ENCODE results near the gene CHCHD6. TPM values are rescaled to one million over a fixed set of nuclear protein-coding genes. Genes with fewer than 3 reads are reported as not detected.

CHCHD6 gene
- total RNA-seq, 1 donor from 2014 or later = 13.1 TPM

GRCh38 chr3:126716057-126716456 lies 12.0 kb downstream of the CHCHD6 start:
- Mint-ChIP-seq H3K9me3 (ENCODE audit: unreplicated experiment) (no peaks in the 10 kb centered on the region), H3K27me3 (ENCODE audit: unreplicated experiment) (no peaks in the 10 kb centered on the region), H3K27ac (ENCODE audit: unreplicated experiment) (no peak overlapping the region), H3K4me3 (ENCODE audit: unreplicated experiment) (no peak overlapping the region), H3K36me3 (ENCODE audit: unreplicated experiment) (peaks cover 2% of the 10 kb centered on the region), H3K4me1 (ENCODE audit: unreplicated experiment) (no peaks in the 10 kb centered on the region)
- DNase-seq (ENCODE audit: extremely low spot score, unreplicated experiment) = peak; percentile 69
- TF ChIP-seq CTCF (IDR thresholded peaks at IDR 0.05) = no peak

- Mint-ChIP-seq H3K4me1 (ENCODE audit: unreplicated experiment) (no peaks in the 10 kb centered on the region), H3K9me3 (ENCODE audit: unreplicated experiment) (no peaks in the 10 kb centered on the region), H3K27ac (ENCODE audit: unreplicated experiment) (no peak overlapping the region), H3K4me3 (ENCODE audit: unreplicated experiment) (no peak overlapping the region), H3K27me3 (ENCODE audit: unreplicated experiment) (no peaks in the 10 kb centered on the region), H3K36me3 (ENCODE audit: unreplicated experiment) (peaks cover 2% of the 10 kb centered on the region)
- peak; percentile 75 for DNase-seq (ENCODE audit: extremely low spot score, unreplicated experiment)
- no peak for TF ChIP-seq CTCF (IDR thresholded peaks at IDR 0.05)
Measured at GRCh38 chr3:126718561-126719445, 14.8 kb downstream of the CHCHD6 start.

GRCh38 chr3:126720596-126720995 lies 16.6 kb downstream of the CHCHD6 start:
- H3K27me3 Mint-ChIP-seq (ENCODE audit: unreplicated experiment) = no peaks in the 10 kb centered on the region

GRCh38 chr3:126721246-126721645 lies 17.2 kb downstream of the CHCHD6 start:
- peaks cover 9% of the 10 kb centered on the region for H3K9me3 Mint-ChIP-seq (ENCODE audit: unreplicated experiment)
- H3K4me3 Mint-ChIP-seq (ENCODE audit: unreplicated experiment) = no peak overlapping the region
- H3K36me3 Mint-ChIP-seq (ENCODE audit: unreplicated experiment) = peaks cover 7% of the 10 kb centered on the region
- no peaks in the 10 kb centered on the region for H3K27me3 Mint-ChIP-seq (ENCODE audit: unreplicated experiment)
- no peak for TF ChIP-seq CTCF (IDR thresholded peaks at IDR 0.05)
- H3K27ac Mint-ChIP-seq (ENCODE audit: unreplicated experiment) = no peak overlapping the region
- peak; percentile 62 for DNase-seq (ENCODE audit: extremely low spot score, unreplicated experiment)
- no peaks in the 10 kb centered on the region for H3K4me1 Mint-ChIP-seq (ENCODE audit: unreplicated experiment)

More at GRCh38 chr3:126720596-126720995, 16.6 kb downstream of the CHCHD6 start:
- H3K36me3 Mint-ChIP-seq (ENCODE audit: unreplicated experiment) = peaks cover 9% of the 10 kb centered on the region
- DNase-seq (ENCODE audit: extremely low spot score, unreplicated experiment) = peak; percentile 54
- H3K4me3 Mint-ChIP-seq (ENCODE audit: unreplicated experiment) = no peak overlapping the region
- H3K27ac Mint-ChIP-seq (ENCODE audit: unreplicated experiment) = no peak overlapping the region
- peaks cover 9% of the 10 kb centered on the region for H3K9me3 Mint-ChIP-seq (ENCODE audit: unreplicated experiment)
- H3K4me1 Mint-ChIP-seq (ENCODE audit: unreplicated experiment) = no peaks in the 10 kb centered on the region
- no peak for TF ChIP-seq CTCF (IDR thresholded peaks at IDR 0.05)

GRCh38 chr3:126723237-126723636 lies 19.2 kb downstream of the CHCHD6 start:
- Mint-ChIP-seq H3K27ac (ENCODE audit: unreplicated experiment) (no peak overlapping the region), H3K4me1 (ENCODE audit: unreplicated experiment) (no peaks in the 10 kb centered on the region), H3K4me3 (ENCODE audit: unreplicated experiment) (no peak overlapping the region), H3K36me3 (ENCODE audit: unreplicated experiment) (peaks cover 10% of the 10 kb centered on the region), H3K27me3 (ENCODE audit: unreplicated experiment) (no peaks in the 10 kb centered on the region), H3K9me3 (ENCODE audit: unreplicated experiment) (peaks cover 9% of the 10 kb centered on the region)
- TF ChIP-seq CTCF (IDR thresholded peaks at IDR 0.05) = no peak
- DNase-seq (ENCODE audit: extremely low spot score, unreplicated experiment) = no peak
